GM21576 (cell line): ENCODE results near the gene BAIAP2.
"Not testable (repeated sequence)": the region's sequence is repeated elsewhere in the genome, so short reads cannot be mapped to it uniquely, and the experiment has no call there.

Source experiments
- ATAC-seq: cut with Tn5 transposase; IDR thresholded peaks from one replicate; pipeline ENCODE4 v1.9.1; 2021; ENCODE audit warnings: mild to moderate bottlenecking, moderate library complexity; ENCODE audit not compliant: unreplicated experiment

BAIAP2 gene

GRCh38 chr17:81135505-81136278 is 100.7 kb downstream of the BAIAP2 start:
- no peak for ATAC-seq

GRCh38 chr17:81136366-81136765 is 101.4 kb downstream of the BAIAP2 start:
- ATAC-seq, result no peak

GRCh38 chr17:81137248-81137647 is 102.3 kb downstream of the BAIAP2 start:
- ATAC-seq, result no peak

GRCh38 chr17:81138083-81138482 is 103.1 kb downstream of the BAIAP2 start:
- no peak for ATAC-seq

GRCh38 chr17:81138500-81138899 is 103.5 kb downstream of the BAIAP2 start:
- ATAC-seq, result no peak

GRCh38 chr17:81139428-81139827 is 104.5 kb downstream of the BAIAP2 start:
- ATAC-seq, result no peak

- no peak for ATAC-seq
These were observed 105.1 kb downstream of the BAIAP2 start for GRCh38 chr17:81140018-81140417.

GRCh38 chr17:81140695-81141094 is 105.7 kb downstream of the BAIAP2 start:
- ATAC-seq, result no peak

- ATAC-seq, result no peak
These were observed 107.6 kb downstream of the BAIAP2 start for GRCh38 chr17:81142301-81143199.

- no peak for ATAC-seq
These were observed 108.2 kb downstream of the BAIAP2 start for GRCh38 chr17:81143200-81143527.

GRCh38 chr17:81143717-81144422 is 108.9 kb downstream of the BAIAP2 start:
- no peak for ATAC-seq

- no peak for ATAC-seq
These were observed 109.5 kb downstream of the BAIAP2 start for GRCh38 chr17:81144423-81144781.

- ATAC-seq, result not testable (repeated sequence)
These were observed 111.3 kb downstream of the BAIAP2 start for GRCh38 chr17:81146208-81146607.

- no peak for ATAC-seq
These were observed 112.8 kb downstream of the BAIAP2 start for GRCh38 chr17:81147701-81148100.

- no peak for ATAC-seq
These were observed 113.6 kb downstream of the BAIAP2 start for GRCh38 chr17:81148571-81148970.

- no peak for ATAC-seq
These were observed 114.1 kb downstream of the BAIAP2 start for GRCh38 chr17:81148986-81149533.

- ATAC-seq, result no peak
These were observed 115.6 kb downstream of the BAIAP2 start for GRCh38 chr17:81150377-81151077.

GRCh38 chr17:81151278-81151677 is 116.3 kb downstream of the BAIAP2 start:
- no peak for ATAC-seq

GRCh38 chr17:81152288-81152828 is 117.4 kb downstream of the BAIAP2 start:
- ATAC-seq, result no peak

- no peak for ATAC-seq
These were observed 118.4 kb downstream of the BAIAP2 start for GRCh38 chr17:81153340-81153803.
